ENCODE results near the gene P4HA2.

DNA sequence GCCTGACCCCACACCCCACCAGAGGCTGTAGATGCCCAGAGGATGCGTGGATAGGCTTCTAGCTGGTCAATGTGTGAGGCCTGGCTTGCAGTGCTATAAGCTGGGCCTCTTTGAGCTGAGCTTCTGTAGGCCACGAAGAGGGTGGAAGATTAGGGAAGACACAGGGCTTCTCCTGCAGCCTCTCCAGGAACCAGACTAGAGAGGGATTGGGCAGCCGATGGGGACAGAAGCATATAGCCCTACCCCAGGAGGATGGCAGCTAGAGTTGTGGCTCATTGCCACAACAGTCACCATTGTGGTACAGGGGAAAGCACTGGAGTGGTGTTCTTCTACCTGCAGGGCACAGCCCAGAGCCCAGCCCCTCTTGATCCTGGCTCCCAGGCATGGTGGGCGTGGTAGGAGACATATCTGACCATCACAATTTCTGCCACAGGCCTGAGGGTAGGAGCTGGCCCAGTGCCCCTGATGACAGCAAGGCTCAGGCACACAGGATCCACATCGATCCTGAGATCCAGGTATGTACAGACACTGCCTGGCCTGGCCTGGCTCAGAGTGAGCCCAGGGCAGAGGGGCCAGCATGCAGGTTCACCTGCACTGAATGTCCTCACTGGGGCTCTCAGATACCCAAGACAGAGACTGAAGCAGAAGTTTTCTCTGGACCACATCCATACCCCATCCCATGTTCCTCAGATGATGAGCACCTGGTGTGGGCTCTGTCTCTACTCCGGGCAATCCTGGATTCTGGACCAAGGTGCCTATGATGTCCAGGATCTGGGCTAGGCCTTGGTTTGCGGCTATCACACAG is 38.6 kb upstream of the P4HA2 start:
- TF ChIP-seq EZH2 (IDR thresholded peaks at IDR 0.05; ENCODE audit: low read length, unreplicated experiment) = no peak
- TF ChIP-seq, protein P1, sequence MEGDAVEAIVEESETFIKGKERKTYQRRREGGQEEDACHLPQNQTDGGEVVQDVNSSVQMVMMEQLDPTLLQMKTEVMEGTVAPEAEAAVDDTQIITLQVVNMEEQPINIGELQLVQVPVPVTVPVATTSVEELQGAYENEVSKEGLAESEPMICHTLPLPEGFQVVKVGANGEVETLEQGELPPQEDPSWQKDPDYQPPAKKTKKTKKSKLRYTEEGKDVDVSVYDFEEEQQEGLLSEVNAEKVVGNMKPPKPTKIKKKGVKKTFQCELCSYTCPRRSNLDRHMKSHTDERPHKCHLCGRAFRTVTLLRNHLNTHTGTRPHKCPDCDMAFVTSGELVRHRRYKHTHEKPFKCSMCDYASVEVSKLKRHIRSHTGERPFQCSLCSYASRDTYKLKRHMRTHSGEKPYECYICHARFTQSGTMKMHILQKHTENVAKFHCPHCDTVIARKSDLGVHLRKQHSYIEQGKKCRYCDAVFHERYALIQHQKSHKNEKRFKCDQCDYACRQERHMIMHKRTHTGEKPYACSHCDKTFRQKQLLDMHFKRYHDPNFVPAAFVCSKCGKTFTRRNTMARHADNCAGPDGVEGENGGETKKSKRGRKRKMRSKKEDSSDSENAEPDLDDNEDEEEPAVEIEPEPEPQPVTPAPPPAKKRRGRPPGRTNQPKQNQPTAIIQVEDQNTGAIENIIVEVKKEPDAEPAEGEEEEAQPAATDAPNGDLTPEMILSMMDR (conservative IDR thresholded peaks at IDR 0.05; ENCODE audit: low read depth, low read length) = no peak
